ENCODE data around the gene ELOVL7.
"Not testable (repeated sequence)": the region's sequence is repeated elsewhere in the genome, so short reads cannot be mapped to it uniquely, and the experiment has no call there.

Gene ELOVL7

DNA sequence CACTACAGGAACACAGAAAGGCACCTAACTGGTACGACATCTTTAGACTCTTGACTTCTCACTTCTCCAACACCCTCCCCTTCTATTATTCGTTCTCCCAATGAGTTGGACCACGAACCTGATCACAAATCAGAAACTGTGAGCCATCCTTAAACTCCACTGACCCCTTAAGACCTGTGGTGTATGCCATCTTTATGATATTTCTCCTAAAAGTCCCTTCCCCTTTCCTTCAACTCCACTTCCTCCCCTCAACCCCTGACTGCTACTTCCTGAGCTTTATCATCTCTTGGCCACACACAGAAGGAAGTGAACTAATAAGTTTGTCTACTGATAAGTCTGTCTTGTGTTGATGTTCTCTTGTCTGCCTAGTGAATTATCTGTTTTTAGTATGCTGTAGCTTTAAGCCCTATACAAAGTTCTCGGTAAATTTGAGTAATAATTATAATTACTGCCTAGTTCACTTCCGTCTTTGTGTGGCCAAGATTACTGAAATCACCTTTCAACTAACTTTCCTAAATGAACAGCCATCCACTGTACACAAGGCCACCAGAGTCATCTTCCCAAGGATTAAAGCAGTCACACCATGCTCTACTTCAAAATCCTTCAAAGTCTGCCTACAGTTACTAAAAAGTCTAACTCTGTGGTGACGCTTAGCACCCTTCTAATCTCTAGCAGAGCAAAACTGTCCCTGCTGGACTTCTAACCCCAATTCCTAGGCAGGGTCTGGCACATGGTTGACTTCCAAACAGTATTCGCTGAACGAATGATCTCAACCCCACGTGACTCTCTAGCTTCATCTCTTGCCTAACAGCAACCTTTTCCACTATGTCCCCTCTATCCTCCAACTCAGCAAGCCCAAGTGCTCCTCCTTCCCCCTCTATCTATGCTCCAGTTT lies 23.2 kb downstream of the ELOVL7 start:
- DNase-seq: peak; percentile 5 to 37
- TF ChIP-seq POLR2A (IDR thresholded peaks at IDR 0.05; ENCODE audit: low read length) (no peak), GATA1 (IDR thresholded peaks at IDR 0.05; ENCODE audit: low read depth, low read length) (no peak)

GRCh38 chr5:60816138-60816537 lies 27.9 kb downstream of the ELOVL7 start:
- DNase-seq: not testable (repeated sequence)

DNA sequence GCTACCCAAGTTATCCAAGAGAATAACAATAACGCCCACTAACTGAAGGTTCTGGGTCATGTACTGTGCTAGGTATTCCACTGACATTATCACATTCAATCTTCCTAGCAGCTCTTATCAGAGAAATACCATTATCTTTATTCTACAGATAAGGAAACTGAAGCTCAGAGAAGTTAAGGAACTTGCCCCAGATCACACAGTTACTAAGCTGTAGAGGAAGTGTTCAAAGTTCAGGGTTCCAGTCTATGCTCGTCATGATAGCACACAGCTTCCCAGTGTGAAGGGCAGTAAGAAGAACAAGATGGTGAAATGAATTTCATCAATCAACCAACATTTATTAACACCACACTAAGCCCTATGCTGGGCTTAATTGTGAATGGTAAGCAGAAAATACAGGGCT lies 29.6 kb downstream of the ELOVL7 start:
- TF ChIP-seq GATA1 (IDR thresholded peaks at IDR 0.05; ENCODE audit: low read depth, low read length) (no peak), POLR2A (IDR thresholded peaks at IDR 0.05; ENCODE audit: low read length) (no peak)
- no peak for DNase-seq

GRCh38 chr5:60812426-60812825 lies 31.6 kb downstream of the ELOVL7 start:
- DNase-seq: no peak
- TF ChIP-seq POLR2A (IDR thresholded peaks at IDR 0.05; ENCODE audit: low read length) (no peak), GATA1 (IDR thresholded peaks at IDR 0.05; ENCODE audit: low read depth, low read length) (no peak)

- no peak for DNase-seq
- TF ChIP-seq POLR2A (IDR thresholded peaks at IDR 0.05; ENCODE audit: low read length) (no peak), GATA1 (IDR thresholded peaks at IDR 0.05; ENCODE audit: low read depth, low read length) (no peak)
These were observed 33.0 kb downstream of the ELOVL7 start for GRCh38 chr5:60811105-60811504.

DNA sequence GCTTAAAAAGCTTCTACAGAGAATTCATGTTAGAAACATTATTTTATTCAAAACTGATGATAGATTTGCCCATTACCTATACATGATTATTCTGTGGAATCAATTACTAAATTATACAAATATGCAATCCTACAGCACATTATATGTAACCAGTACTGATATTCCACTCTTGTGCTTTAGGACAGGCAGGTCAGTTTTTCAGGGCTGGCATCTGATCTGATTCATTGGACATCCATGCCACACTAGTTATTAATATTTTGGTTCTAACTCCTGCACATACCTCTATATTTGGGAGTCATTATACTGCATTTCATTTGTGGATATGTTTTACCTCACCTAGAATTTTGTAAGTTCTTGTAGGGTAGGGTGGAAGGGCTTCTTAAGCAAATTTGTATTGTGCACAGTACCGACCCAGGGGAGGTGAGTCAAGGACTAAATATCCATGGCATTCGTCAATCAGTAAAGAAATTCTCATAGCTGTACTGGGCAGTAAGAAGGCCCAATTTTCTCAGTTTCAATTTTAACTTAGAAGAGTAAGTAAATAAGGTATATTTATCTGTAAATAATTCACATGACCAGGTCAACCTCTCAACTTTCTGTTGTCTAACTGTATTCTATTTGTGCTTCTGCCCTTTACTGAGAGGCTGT lies 33.5 kb downstream of the ELOVL7 start:
- DNase-seq: no peak
- TF ChIP-seq GATA1 (IDR thresholded peaks at IDR 0.05; ENCODE audit: low read depth, low read length) (no peak), POLR2A (IDR thresholded peaks at IDR 0.05; ENCODE audit: low read length) (no peak)

DNA sequence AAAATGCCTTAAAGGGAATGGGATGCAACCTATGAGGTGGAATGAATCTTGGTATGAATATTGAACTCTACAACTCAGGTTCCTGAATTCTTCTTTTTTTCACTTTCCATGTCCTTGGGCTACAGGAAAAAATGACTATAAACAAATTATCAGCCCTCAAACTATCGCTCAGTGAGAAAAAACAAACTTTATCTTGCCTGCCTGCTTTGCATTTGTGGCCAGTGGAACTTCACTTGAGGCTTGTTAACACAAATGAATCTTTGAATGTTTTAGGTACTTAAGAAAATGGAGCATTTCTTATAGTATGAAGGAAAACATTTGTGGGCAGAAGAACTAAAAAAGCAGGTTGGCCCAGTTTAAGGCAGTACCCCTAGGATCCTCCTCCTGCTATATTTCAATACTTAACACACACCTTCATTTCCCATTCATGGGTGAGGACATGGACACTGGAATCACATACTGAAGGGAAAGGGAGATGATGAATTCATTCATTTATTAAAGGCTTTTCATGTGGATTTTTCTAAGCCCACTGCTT lies 34.1 kb downstream of the ELOVL7 start:
- no peak for DNase-seq
- TF ChIP-seq GATA1 (IDR thresholded peaks at IDR 0.05; ENCODE audit: low read depth, low read length) (no peak), POLR2A (IDR thresholded peaks at IDR 0.05; ENCODE audit: low read length) (no peak)

DNA sequence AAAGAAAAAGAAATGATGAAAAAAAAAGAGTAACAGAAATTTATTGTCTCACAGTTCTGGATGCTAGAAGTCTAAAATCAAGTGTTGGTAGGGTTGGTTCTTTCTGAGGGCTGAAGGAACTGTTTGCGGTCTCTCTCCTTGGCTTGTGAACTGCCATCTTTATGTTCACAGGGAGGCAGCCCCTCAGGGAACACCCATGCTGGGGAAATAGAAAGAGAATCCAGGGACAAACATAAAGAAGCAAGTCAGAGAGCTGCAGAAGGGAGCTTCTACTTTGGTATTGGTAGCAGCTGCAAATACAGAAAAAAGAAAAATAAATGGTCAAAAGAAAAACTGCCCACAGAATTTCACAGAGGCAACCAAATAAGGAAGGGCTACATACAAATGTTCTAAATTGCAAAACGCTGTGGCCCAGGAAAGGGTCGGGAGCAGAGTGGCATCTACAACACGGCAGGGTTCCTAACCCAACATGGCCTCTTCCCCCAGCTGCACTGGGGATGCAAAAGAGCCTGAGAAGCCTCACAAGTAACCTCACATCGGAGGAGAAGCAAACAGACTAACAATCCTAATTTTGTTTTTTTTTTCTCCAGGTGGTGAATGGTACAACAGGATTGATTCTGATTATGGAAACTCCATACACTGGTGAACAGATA lies 37.4 kb downstream of the ELOVL7 start:
- DNase-seq: no peak
- no peak for TF ChIP-seq POLR2A (IDR thresholded peaks at IDR 0.05; ENCODE audit: low read length)
- no peak for TF ChIP-seq GATA1 (IDR thresholded peaks at IDR 0.05; ENCODE audit: low read depth, low read length)

GRCh38 chr5:60805463-60805862 lies 38.6 kb downstream of the ELOVL7 start:
- DNase-seq: no peak
- TF ChIP-seq POLR2A (IDR thresholded peaks at IDR 0.05; ENCODE audit: low read length): no peak

DNA sequence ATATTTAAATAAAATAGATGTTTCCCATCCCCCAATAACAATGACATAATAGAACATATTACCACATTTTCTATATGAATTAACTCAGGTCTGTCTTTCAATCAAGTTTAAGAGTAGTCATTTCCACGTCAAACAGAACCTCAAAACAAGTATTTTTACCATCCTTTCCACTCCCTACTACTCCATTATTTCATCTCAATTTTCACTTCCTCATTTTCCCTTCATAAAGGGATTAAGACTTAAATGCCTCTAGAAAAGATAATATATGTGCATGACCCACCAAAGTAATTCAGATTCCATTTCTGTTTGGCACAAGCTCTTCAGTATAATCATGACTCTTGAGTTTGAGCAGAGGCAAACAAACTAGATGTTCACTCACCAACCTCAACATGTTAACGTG lies 40.4 kb downstream of the ELOVL7 start:
- DNase-seq: no peak
- TF ChIP-seq POLR2A (IDR thresholded peaks at IDR 0.05; ENCODE audit: low read length) (no peak), GATA1 (IDR thresholded peaks at IDR 0.05; ENCODE audit: low read depth, low read length) (no peak)

DNA sequence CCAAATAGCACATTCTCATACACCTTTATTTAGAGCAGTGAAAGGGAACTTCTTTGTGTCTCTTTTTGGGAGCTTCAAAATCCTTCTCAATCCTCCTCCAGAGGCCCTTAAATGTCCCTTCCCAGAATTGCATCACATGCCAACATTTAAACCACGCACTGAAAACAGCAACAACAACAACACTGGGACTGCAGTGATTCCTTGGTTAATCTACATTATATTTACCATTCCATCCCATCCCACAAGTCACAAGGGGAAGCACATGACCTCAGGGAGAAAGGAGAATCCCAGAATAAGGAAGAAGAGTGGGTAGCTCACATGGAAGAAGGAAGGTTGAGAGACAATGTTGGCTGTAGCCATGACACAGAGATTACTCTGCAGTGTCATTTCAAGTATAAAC lies 41.1 kb downstream of the ELOVL7 start:
- TF ChIP-seq POLR2A (IDR thresholded peaks at IDR 0.05; ENCODE audit: low read length) (no peak), GATA1 (IDR thresholded peaks at IDR 0.05; ENCODE audit: low read depth, low read length) (no peak)
- no peak for DNase-seq

GRCh38 chr5:60802226-60802625 lies 41.8 kb downstream of the ELOVL7 start:
- no peak for DNase-seq
- TF ChIP-seq POLR2A (IDR thresholded peaks at IDR 0.05; ENCODE audit: low read length): no peak
- no peak for TF ChIP-seq GATA1 (IDR thresholded peaks at IDR 0.05; ENCODE audit: low read depth, low read length)

DNA sequence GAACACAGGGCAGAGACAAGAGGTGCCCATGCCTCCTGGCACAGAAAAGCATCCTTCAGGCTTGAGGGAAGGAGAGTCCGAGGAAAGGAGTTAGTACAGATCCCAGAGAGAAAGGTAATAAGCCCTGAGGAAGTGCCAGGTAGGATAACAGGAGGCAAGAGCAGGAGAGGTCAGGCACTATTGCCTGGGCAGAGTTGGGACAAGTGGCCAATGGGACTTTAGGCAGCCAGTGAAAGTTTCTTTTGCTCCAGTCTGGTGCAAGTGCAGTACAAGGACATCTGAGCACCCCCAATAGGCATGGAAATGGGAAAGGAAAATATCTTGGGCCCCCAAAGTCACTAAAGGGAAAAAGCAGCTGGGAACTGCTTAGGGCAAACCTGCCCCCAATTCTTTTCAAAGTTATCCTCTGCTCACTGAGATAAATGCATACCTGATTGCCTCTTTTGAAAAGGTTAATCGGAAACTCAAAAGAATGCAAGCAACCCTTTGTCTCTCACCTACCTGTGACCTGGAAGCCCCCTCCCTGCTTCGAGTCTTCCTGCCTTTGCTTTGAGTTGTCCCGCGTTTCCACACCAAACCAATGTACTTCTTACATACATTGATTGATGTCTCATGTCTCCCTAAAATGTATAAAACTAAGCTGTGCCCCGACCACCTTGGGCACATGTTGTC lies 46.5 kb downstream of the ELOVL7 start:
- DNase-seq: no peak

GRCh38 chr5:60795424-60795950 lies 48.6 kb downstream of the ELOVL7 start:
- DNase-seq: not testable (repeated sequence)

More for the DNA sequence above, 46.5 kb downstream of the ELOVL7 start:
- TF ChIP-seq GATA1 (IDR thresholded peaks at IDR 0.05; ENCODE audit: low read depth, low read length) (no peak), POLR2A (IDR thresholded peaks at IDR 0.05; ENCODE audit: low read length) (no peak)

All from erythroblast (primary cell).